Camera-type eye (tissue), 1 donor: Measurements from ENCODE around the gene PCDHGA10. TPM values are rescaled to one million over a fixed set of nuclear protein-coding genes. Genes with fewer than 3 reads are reported as not detected.

ENCODE experiments used
- total RNA-seq: library from RNA; depleted of rRNA; stranded (reverse); fragments of >200 nt; gene quantifications from one replicate; pipeline ENCODE4 v1.2.3, GENCODE V29; 2014

PCDHGA10 gene
- total RNA-seq, 1 donor from 2014 or later: 15.6 TPM

Other genes starting within 250 kb of the PCDHGA10 start
- gene PCDHB7, start 240.3 kb upstream of the PCDHGA10 start, total RNA-seq: 7.9 TPM
- gene PCDHB8, start 235.2 kb upstream of the PCDHGA10 start, total RNA-seq: 3.4 TPM
- 9.2 TPM for gene PCDHB16, start 230.6 kb upstream of the PCDHGA10 start, total RNA-seq
- gene PCDHB9, start 225.8 kb upstream of the PCDHGA10 start, total RNA-seq: 5.9 TPM
- 12.9 TPM for gene PCDHB10, start 220.6 kb upstream of the PCDHGA10 start, total RNA-seq
- 9.5 TPM for gene PCDHB11, start 213.4 kb upstream of the PCDHGA10 start, total RNA-seq
- 15.0 TPM for gene PCDHB12, start 204.3 kb upstream of the PCDHGA10 start, total RNA-seq
- gene PCDHB13, start 199.1 kb upstream of the PCDHGA10 start, total RNA-seq: 11.2 TPM
- 13.5 TPM for gene PCDHB14, start 189.6 kb upstream of the PCDHGA10 start, total RNA-seq
- 14.5 TPM for gene PCDHB15, start 167.6 kb upstream of the PCDHGA10 start, total RNA-seq
- gene SLC25A2, start 108.9 kb upstream of the PCDHGA10 start, total RNA-seq: not detected
- 133 TPM for gene TAF7, start 92.2 kb upstream of the PCDHGA10 start, total RNA-seq
- gene PCDHGA1, start 82.5 kb upstream of the PCDHGA10 start, total RNA-seq: 1.8 TPM
- 15.8 TPM for gene PCDHGA2, start 74.2 kb upstream of the PCDHGA10 start, total RNA-seq
- 7.5 TPM for gene PCDHGA3, start 69.2 kb upstream of the PCDHGA10 start, total RNA-seq
- 10.9 TPM for gene PCDHGB1, start 62.9 kb upstream of the PCDHGA10 start, total RNA-seq
- 11.1 TPM for gene PCDHGA4, start 58.0 kb upstream of the PCDHGA10 start, total RNA-seq
- gene PCDHGB2, start 53.0 kb upstream of the PCDHGA10 start, total RNA-seq: 14.6 TPM
- gene PCDHGA5, start 48.8 kb upstream of the PCDHGA10 start, total RNA-seq: 10.6 TPM
- 14.2 TPM for gene PCDHGB3, start 42.7 kb upstream of the PCDHGA10 start, total RNA-seq
- 13.2 TPM for gene PCDHGA6, start 39.1 kb upstream of the PCDHGA10 start, total RNA-seq
- 11.2 TPM for gene PCDHGA7, start 30.2 kb upstream of the PCDHGA10 start, total RNA-seq
- gene PCDHGB4, start 25.3 kb upstream of the PCDHGA10 start, total RNA-seq: 20.7 TPM
- gene PCDHGA8, start 20.4 kb upstream of the PCDHGA10 start, total RNA-seq: 10.1 TPM
- gene PCDHGB5, start 15.0 kb upstream of the PCDHGA10 start, total RNA-seq: 23.4 TPM
- gene PCDHGA9, start 10.2 kb upstream of the PCDHGA10 start, total RNA-seq: 21.7 TPM
- 15.1 TPM for gene PCDHGB6, start 5.0 kb upstream of the PCDHGA10 start, total RNA-seq
- 26.6 TPM for gene PCDHGB7, start 4.7 kb downstream of the PCDHGA10 start, total RNA-seq
- 19.0 TPM for gene PCDHGA11, start 8.1 kb downstream of the PCDHGA10 start, total RNA-seq
- gene PCDHGA12, start 17.5 kb downstream of the PCDHGA10 start, total RNA-seq: 12.6 TPM
- gene PCDHGC3, start 63.0 kb downstream of the PCDHGA10 start, total RNA-seq: 79.3 TPM
- gene PCDHGC4, start 72.0 kb downstream of the PCDHGA10 start, total RNA-seq: 25.1 TPM
- gene PCDHGC5, start 76.1 kb downstream of the PCDHGA10 start, total RNA-seq: 6.6 TPM
- 28.9 TPM for gene DIAPH1, start 206.0 kb downstream of the PCDHGA10 start, total RNA-seq
- 51.2 TPM for gene HDAC3, start 223.9 kb downstream of the PCDHGA10 start, total RNA-seq
- 4.0 TPM for gene RELL2, start 224.0 kb downstream of the PCDHGA10 start, total RNA-seq
- 20.8 TPM for gene FCHSD1, start 238.4 kb downstream of the PCDHGA10 start, total RNA-seq